ENCODE results near the gene TEX22. TPM values are rescaled to one million over a fixed set of nuclear protein-coding genes. Genes with fewer than 3 reads are reported as not detected.

TEX22 gene
- polyA plus RNA-seq, 4 donors: 0.22 to 0.68 TPM; not detected in 2

- WGBS, 3 donors: 80 to 83% (median 81%) methylated on average over 14 of the region's 14 CpGs
Observed at GRCh38 chr14:105446971-105447370, 48.6 kb downstream of the TEX22 start.

GRCh38 chr14:105447651-105448640 lies 49.6 kb downstream of the TEX22 start:
- Histone ChIP-seq H3K9me3 (ENCODE audit: control insufficient read depth in 2 of 2, insufficient read depth in 1 of 2, low read depth in 1 of 2, low read length in 1 of 2) (no peaks in the 10 kb centered on the region), H3K27ac (ENCODE audit: low read depth in 1 of 3, low read length in 2 of 3) (no peak overlapping the region), H3K27me3 (ENCODE audit: control insufficient read depth in 3 of 3, insufficient read depth in 3 of 3, low read length in 3 of 3) (no peaks in the 10 kb centered on the region), H3K36me3 (ENCODE audit: control insufficient read depth in 3 of 3, insufficient read depth in 2 of 3, low read depth in 1 of 3, low read length in 3 of 3) (peaks cover 0 to 72% (median 0%) of the 10 kb centered on the region in 3 donors), H3K4me3 (ENCODE audit: low read depth in 1 of 3, low read length in 3 of 3) (no peak overlapping the region), H3K4me1 (ENCODE audit: control insufficient read depth in 3 of 3, insufficient read depth in 2 of 3, low read depth in 1 of 3, low read length in 2 of 3) (peaks cover 0 to 6% (median 0%) of the 10 kb centered on the region in 3 donors)
- DNase-seq (peak in 1 of 2 donors; percentile 12), FAIRE-seq (no peak)
- whole genome bisulfite sequencing, 3 donors: 89 to 92% (median 91%) methylated on average over 30 to 31 of the region's 31 CpGs

More at GRCh38 chr14:105446971-105447370, 48.6 kb downstream of the TEX22 start:
- FAIRE-seq: no peak
- Histone ChIP-seq H3K4me3 (ENCODE audit: low read depth in 1 of 3, low read length in 3 of 3) (no peak overlapping the region), H3K36me3 (ENCODE audit: control insufficient read depth in 3 of 3, insufficient read depth in 2 of 3, low read depth in 1 of 3, low read length in 3 of 3) (peaks cover 0 to 72% (median 0%) of the 10 kb centered on the region in 3 donors), H3K4me1 (ENCODE audit: control insufficient read depth in 3 of 3, insufficient read depth in 2 of 3, low read depth in 1 of 3, low read length in 2 of 3) (peaks cover 0 to 6% (median 0%) of the 10 kb centered on the region in 3 donors), H3K9me3 (ENCODE audit: control insufficient read depth in 2 of 2, insufficient read depth in 1 of 2, low read depth in 1 of 2, low read length in 1 of 2) (no peaks in the 10 kb centered on the region), H3K27ac (ENCODE audit: low read depth in 1 of 3, low read length in 2 of 3) (no peak overlapping the region), H3K27me3 (ENCODE audit: control insufficient read depth in 3 of 3, insufficient read depth in 3 of 3, low read length in 3 of 3) (no peaks in the 10 kb centered on the region)
- no peak for DNase-seq

- Histone ChIP-seq H3K4me1 (ENCODE audit: control insufficient read depth in 3 of 3, insufficient read depth in 2 of 3, low read depth in 1 of 3, low read length in 2 of 3) (peaks cover 0 to 6% (median 0%) of the 10 kb centered on the region in 3 donors), H3K27me3 (ENCODE audit: control insufficient read depth in 3 of 3, insufficient read depth in 3 of 3, low read length in 3 of 3) (no peaks in the 10 kb centered on the region), H3K27ac (ENCODE audit: low read depth in 1 of 3, low read length in 2 of 3) (no peak overlapping the region), H3K36me3 (ENCODE audit: control insufficient read depth in 3 of 3, insufficient read depth in 2 of 3, low read depth in 1 of 3, low read length in 3 of 3) (peaks cover 0 to 73% (median 0%) of the 10 kb centered on the region in 3 donors), H3K9me3 (ENCODE audit: control insufficient read depth in 2 of 2, insufficient read depth in 1 of 2, low read depth in 1 of 2, low read length in 1 of 2) (no peaks in the 10 kb centered on the region), H3K4me3 (ENCODE audit: low read depth in 1 of 3, low read length in 3 of 3) (no peak overlapping the region)
- FAIRE-seq: no peak
- DNase-seq: peak; percentile 51 to 65
- 53 to 54% (median 53%) methylated on average over 13 to 16 of the region's 16 CpGs for WGBS, 3 donors
Observed at GRCh38 chr14:105448706-105449111, 50.4 kb downstream of the TEX22 start.

- peaks cover 0 to 80% (median 2%) of the 10 kb centered on the region in 3 donors for H3K36me3 ChIP-seq (ENCODE audit: control insufficient read depth in 3 of 3, insufficient read depth in 2 of 3, low read depth in 1 of 3, low read length in 3 of 3)
- FAIRE-seq (no peak), DNase-seq (no peak)
- 92 to 96% (median 92%) methylated on average over 42 to 47 of the region's 47 CpGs for WGBS, 3 donors
- H3K27ac ChIP-seq (ENCODE audit: low read depth in 1 of 3, low read length in 2 of 3): no peak overlapping the region
- no peaks in the 10 kb centered on the region for H3K27me3 ChIP-seq (ENCODE audit: control insufficient read depth in 3 of 3, insufficient read depth in 3 of 3, low read length in 3 of 3)
- H3K4me3 ChIP-seq (ENCODE audit: low read depth in 1 of 3, low read length in 3 of 3): no peak overlapping the region
- no peaks in the 10 kb centered on the region for H3K9me3 ChIP-seq (ENCODE audit: control insufficient read depth in 2 of 2, insufficient read depth in 1 of 2, low read depth in 1 of 2, low read length in 1 of 2)
- peaks cover 0 to 6% (median 0%) of the 10 kb centered on the region in 3 donors for H3K4me1 ChIP-seq (ENCODE audit: control insufficient read depth in 3 of 3, insufficient read depth in 2 of 3, low read depth in 1 of 3, low read length in 2 of 3)
Observed at GRCh38 chr14:105449276-105450122, 51.2 kb downstream of the TEX22 start.

- H3K27ac ChIP-seq (ENCODE audit: low read depth in 1 of 3, low read length in 2 of 3): no peak overlapping the region
- FAIRE-seq: no peak
- no peak overlapping the region for H3K4me3 ChIP-seq (ENCODE audit: low read depth in 1 of 3, low read length in 3 of 3)
- peaks cover 0 to 6% (median 0%) of the 10 kb centered on the region in 3 donors for H3K4me1 ChIP-seq (ENCODE audit: control insufficient read depth in 3 of 3, insufficient read depth in 2 of 3, low read depth in 1 of 3, low read length in 2 of 3)
- H3K9me3 ChIP-seq (ENCODE audit: control insufficient read depth in 2 of 2, insufficient read depth in 1 of 2, low read depth in 1 of 2, low read length in 1 of 2): no peaks in the 10 kb centered on the region
- no peak for DNase-seq
- peaks cover 0 to 82% (median 2%) of the 10 kb centered on the region in 3 donors for H3K36me3 ChIP-seq (ENCODE audit: control insufficient read depth in 3 of 3, insufficient read depth in 2 of 3, low read depth in 1 of 3, low read length in 3 of 3)
- WGBS, 3 donors: 83 to 95% (median 92%) methylated on average over 22 of the region's 22 CpGs
- no peaks in the 10 kb centered on the region for H3K27me3 ChIP-seq (ENCODE audit: control insufficient read depth in 3 of 3, insufficient read depth in 3 of 3, low read length in 3 of 3)
Observed at GRCh38 chr14:105450123-105450505, 51.8 kb downstream of the TEX22 start.

- no peak overlapping the region for H3K27ac ChIP-seq (ENCODE audit: low read depth in 1 of 3, low read length in 2 of 3)
- no peak overlapping the region for H3K4me3 ChIP-seq (ENCODE audit: low read depth in 1 of 3, low read length in 3 of 3)
- no peaks in the 10 kb centered on the region for H3K27me3 ChIP-seq (ENCODE audit: control insufficient read depth in 3 of 3, insufficient read depth in 3 of 3, low read length in 3 of 3)
- 89 to 94% (median 92%) methylated on average over 29 of the region's 29 CpGs for WGBS, 3 donors
- DNase-seq: no peak
- no peaks in the 10 kb centered on the region for H3K9me3 ChIP-seq (ENCODE audit: control insufficient read depth in 2 of 2, insufficient read depth in 1 of 2, low read depth in 1 of 2, low read length in 1 of 2)
- peaks cover 0 to 13% (median 0%) of the 10 kb centered on the region in 3 donors for H3K4me1 ChIP-seq (ENCODE audit: control insufficient read depth in 3 of 3, insufficient read depth in 2 of 3, low read depth in 1 of 3, low read length in 2 of 3)
- H3K36me3 ChIP-seq (ENCODE audit: control insufficient read depth in 3 of 3, insufficient read depth in 2 of 3, low read depth in 1 of 3, low read length in 3 of 3): peaks cover 0 to 83% (median 2%) of the 10 kb centered on the region in 3 donors
- no peak for FAIRE-seq
Observed at GRCh38 chr14:105450864-105451720, 52.8 kb downstream of the TEX22 start.

- no peak overlapping the region for H3K27ac ChIP-seq (ENCODE audit: low read depth in 1 of 3, low read length in 2 of 3)
- no peak overlapping the region for H3K4me3 ChIP-seq (ENCODE audit: low read depth in 1 of 3, low read length in 3 of 3)
- peaks cover 0 to 12% (median 0%) of the 10 kb centered on the region in 3 donors for H3K4me1 ChIP-seq (ENCODE audit: control insufficient read depth in 3 of 3, insufficient read depth in 2 of 3, low read depth in 1 of 3, low read length in 2 of 3)
- WGBS, 3 donors: 91 to 92% (median 91%) methylated on average over 14 of the region's 14 CpGs
- peaks cover under 1 to 85% (median 2%) of the 10 kb centered on the region in 3 donors for H3K36me3 ChIP-seq (ENCODE audit: control insufficient read depth in 3 of 3, insufficient read depth in 2 of 3, low read depth in 1 of 3, low read length in 3 of 3)
- no peaks in the 10 kb centered on the region for H3K27me3 ChIP-seq (ENCODE audit: control insufficient read depth in 3 of 3, insufficient read depth in 3 of 3, low read length in 3 of 3)
- no peaks in the 10 kb centered on the region for H3K9me3 ChIP-seq (ENCODE audit: control insufficient read depth in 2 of 2, insufficient read depth in 1 of 2, low read depth in 1 of 2, low read length in 1 of 2)
- FAIRE-seq (no peak), DNase-seq (no peak)
Observed at GRCh38 chr14:105452963-105453362, 54.6 kb downstream of the TEX22 start.

Data from small intestine (tissue), 7 donors.